Adipose tissue (tissue), 3 donors: ENCODE measurements around the gene CYP2C18. TPM values are rescaled to one million over a fixed set of nuclear protein-coding genes. Genes with fewer than 3 reads are reported as not detected.
"Not testable (repeated sequence)": the region's sequence is repeated elsewhere in the genome, so short reads cannot be mapped to it uniquely, and the experiment has no call there.

Experiments used
- H3K27ac ChIP-seq: one replicate; pipeline ENCODE4 v1.5.1; 2013; ENCODE audit warnings: low read depth, low read length
- WGBS, 3 donors: extraction: QIAGEN DNeasy Blood & Tissue Kit; methylation state at CpG; one replicate each; pipeline ENCODE4 v1.1.7; 2013; 5-methylcytosine and 5-hydroxymethylcytosine counted together
- polyA plus RNA-seq, 3 donors: library from polyadenylated mRNA; stranded (reverse); fragments of 200-250 nt; gene quantifications; one replicate each; pipeline ENCODE4 v1.2.3, GENCODE V29; 2013
- donor health status: healthy with polysubstance abuse.
- donor health status: Bipolar disorder and iron deficiency.
- donor health status: healthy.

CYP2C18 gene
- 1 to 10 TPM in 1 of 3 donors, under 1 TPM in 2; 0.06 to 1.9 (median 0.22) TPM for polyA plus RNA-seq

GRCh38 chr10:94683214-94684054 is at the start of gene CYP2C18:
CYP2C18 (plus strand) TSS chr10:94683729; CDS start chr10:94683820, 91 bp downstream.
- 79 to 91% (median 84%) methylated on average over 10 of the region's 10 CpGs for WGBS, 3 donors
- no peak within 1 kb of the TSS for H3K27ac ChIP-seq

- 93 to 96% (median 95%) methylated on average over 4 of the region's 4 CpGs for WGBS, 3 donors
- H3K27ac ChIP-seq: not testable (repeated sequence)
Observed at GRCh38 chr10:94638097-94638496, 45.4 kb upstream of the CYP2C18 start.

DNA sequence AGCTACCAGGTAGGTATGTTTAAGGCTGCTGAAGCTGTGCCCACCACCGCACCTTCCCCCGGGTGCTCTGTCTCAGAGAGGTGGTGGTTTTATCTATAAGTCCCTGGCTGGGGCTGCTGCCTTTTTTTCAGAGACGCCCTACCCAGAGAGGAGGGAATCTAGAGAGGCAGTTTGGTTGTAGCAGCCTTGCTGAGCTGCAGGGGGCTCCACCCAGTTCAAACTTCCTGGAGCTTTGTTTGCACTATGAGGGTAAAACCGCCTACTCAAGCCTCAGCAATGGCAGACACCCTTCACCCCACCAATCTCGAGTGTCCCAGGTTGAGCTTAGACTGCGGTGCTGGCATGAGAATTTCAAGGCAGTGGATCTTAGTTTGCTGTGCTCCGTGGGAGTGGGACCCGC is 43.6 kb upstream of the CYP2C18 start:
- H3K27ac ChIP-seq: no peak overlapping the region
- WGBS, 3 donors: 86 to 94% (median 91%) methylated on average over 7 to 8 of the region's 8 CpGs

DNA sequence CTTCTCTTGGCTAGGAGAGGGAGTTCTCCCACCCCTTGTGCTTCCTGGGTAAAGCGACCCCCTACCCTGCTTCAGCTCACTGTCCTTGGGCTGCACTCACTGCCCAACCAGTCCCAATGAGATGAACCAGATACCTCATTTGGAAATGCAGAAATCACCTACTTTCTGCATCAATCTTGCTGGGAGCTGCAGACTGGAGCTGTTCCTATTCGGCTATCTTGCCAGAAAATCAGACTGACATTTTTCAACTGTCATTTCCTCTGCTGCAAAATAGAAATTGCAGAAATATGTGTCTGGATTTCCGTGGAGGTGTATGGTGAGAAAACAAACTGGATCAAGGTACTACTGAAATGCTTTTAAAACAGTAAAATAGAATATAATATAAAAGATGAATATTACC is 43.0 kb upstream of the CYP2C18 start:
- whole genome bisulfite sequencing, 3 donors: 23 to 40% (median 38%) methylated on average over 3 of the region's 3 CpGs
- H3K27ac ChIP-seq: no peak overlapping the region

GRCh38 chr10:94641480-94641879 is 42.0 kb upstream of the CYP2C18 start:
- H3K27ac ChIP-seq: no peak overlapping the region
- 80 to 86% (median 82%) methylated on average over 4 of the region's 4 CpGs for WGBS, 3 donors

DNA sequence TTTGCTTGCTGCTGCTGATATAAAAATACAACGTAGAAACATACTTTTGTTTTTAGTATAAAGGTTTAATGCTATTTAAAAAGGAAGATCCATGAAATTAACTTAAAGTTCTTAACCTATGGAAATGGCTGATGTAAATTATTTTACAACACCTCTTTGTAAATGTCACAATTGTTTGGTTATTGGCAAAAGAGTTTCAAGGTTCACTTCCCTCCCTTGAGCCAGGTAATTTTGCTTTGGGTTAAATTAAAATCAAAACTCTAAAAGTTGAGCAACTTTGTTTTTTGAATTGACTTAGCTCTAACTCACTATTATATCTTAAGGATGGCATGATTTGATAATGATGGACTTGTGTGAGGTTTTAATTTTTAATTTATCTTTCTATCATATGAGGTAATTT is 39.2 kb upstream of the CYP2C18 start:
- H3K27ac ChIP-seq: no peak overlapping the region
- 77 to 89% (median 81%) methylated on average over 1 of the region's 1 CpG for WGBS, 3 donors

DNA sequence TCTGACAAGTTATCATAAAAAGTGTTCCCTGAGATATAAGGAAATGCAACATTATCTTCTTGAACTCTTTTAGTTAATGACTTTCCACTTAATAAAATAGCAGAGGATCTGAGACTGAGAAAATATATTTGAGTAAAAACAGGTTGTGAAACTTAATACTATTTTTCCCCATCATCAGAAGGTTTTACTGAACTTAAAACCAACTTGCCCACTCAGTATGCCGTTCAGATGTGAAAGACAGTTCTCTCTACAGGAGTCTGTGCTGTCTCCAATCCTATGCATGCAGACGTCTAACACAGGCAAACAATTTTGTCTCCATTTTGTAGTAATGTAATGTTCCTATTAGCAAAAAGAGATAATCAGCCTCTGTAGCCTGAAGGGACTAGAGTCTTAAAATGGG is 38.2 kb upstream of the CYP2C18 start:
- no peak overlapping the region for H3K27ac ChIP-seq
- 48 to 68% (median 48%) methylated on average over 2 of the region's 2 CpGs for WGBS, 3 donors

GRCh38 chr10:94655201-94655600 is 28.3 kb upstream of the CYP2C18 start:
- not testable (repeated sequence) for H3K27ac ChIP-seq

DNA sequence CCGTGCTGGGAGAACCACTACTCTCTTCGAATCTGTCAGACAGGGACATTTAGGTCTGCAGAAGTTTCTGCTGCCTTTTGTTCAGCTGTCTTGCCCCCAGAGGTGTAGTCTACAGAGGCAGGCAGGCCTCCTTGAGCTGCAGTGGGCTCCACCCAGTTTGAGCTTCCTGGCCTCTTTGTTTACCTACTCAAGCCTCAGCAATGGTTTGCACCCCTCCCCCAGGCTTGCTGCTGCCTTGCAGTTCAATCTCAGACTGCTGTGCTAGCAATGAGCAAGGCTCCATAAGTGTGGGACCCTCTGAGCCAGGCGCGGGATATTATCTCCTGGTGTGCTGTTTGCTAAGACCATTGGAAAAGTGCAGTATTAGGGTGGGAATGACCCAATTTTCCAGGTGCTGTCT is 20.5 kb upstream of the CYP2C18 start:
- H3K27ac ChIP-seq: not testable (repeated sequence)
- 75 to 84% (median 77%) methylated on average over 4 of the region's 4 CpGs for WGBS, 3 donors

- H3K27ac ChIP-seq: no peak overlapping the region
- WGBS, 3 donors: 63 to 78% (median 70%) methylated on average over 6 of the region's 6 CpGs
Observed at GRCh38 chr10:94666391-94667102, 17.0 kb upstream of the CYP2C18 start.

DNA sequence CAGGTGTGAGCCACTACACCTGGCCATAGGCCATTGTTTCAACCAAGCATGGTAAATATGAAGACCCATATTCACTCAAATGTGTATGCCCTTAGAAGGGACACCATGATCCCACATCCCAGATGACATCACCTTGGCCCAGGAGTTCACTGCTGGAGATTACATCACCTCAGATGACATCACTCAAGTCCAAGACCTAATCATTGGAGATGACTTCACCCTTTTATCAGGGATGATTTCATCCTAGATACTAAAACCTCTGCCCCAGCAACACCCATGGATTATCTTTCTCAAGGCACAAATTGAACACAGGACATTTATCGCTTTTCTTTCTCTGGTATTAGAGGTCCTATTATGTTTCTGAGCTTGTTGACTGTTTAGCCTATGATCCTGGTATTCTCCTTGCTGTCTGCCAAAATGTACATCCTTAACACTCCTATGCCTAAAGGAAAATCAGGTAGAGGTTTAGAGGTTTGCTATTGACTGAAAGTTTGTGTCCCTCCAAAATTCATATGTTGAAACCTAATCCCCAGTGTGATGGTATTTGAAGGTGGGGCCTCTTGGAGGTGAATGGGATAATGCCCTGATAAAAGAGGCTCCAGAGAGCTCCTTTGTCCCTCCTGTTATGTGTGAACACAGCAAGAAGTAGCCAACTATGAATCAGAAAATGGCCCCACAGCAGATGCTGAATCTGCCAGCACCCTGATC is 9.8 kb upstream of the CYP2C18 start:
- H3K27ac ChIP-seq: no peak overlapping the region
- WGBS, 3 donors: 86 to 97% (median 88%) methylated on average over 1 of the region's 1 CpG

- no peak overlapping the region for H3K27ac ChIP-seq
- WGBS, 3 donors: 67 to 87% (median 82%) methylated on average over 2 of the region's 2 CpGs
Observed at GRCh38 chr10:94676496-94676895, 7.0 kb upstream of the CYP2C18 start.

DNA sequence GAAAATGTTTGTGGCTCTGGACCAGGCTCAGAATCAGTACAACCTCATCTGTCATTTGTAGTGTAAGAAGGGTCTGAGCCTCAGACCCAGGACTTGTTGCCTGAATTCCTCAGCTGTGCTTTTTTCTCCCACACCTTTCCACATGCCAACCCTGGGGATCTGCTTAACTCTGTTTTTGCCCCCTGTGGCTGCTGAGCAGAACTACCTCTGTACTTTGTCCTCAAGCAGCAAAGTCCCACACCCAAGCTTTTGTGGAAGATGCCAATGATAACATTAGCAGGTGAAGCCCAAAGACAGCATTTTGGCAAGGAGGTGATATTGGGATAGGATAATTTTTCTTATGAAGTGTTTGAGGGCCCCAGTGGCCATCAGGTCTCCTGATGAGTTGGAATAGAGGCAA is 5.8 kb upstream of the CYP2C18 start:
- no peak overlapping the region for H3K27ac ChIP-seq

DNA sequence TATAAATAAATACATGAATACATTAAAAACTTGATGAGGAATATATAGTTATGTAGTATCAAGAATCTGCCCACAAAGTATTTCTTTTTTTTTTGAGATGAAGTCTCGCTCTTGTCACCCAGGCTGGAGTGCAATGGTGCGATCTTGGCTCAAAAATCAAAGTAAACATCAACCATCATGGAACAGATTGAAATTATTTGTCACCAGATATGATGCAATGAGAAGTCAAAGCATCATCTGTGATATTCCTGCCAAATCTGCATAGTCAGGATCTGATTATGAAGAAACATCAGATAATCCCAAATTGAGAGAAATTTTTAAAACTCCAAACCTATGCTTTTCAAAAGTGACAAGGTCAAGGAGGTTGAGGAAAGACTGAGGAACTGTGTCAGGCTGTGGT is 5.1 kb upstream of the CYP2C18 start:
- no peak overlapping the region for H3K27ac ChIP-seq
- 96 to 100% (median 98%) methylated on average over 2 of the region's 2 CpGs for WGBS, 3 donors

GRCh38 chr10:94680544-94680943 is 3.0 kb upstream of the CYP2C18 start:
- 6 to 33% (median 16%) methylated on average over 1 of the region's 1 CpG for WGBS, 3 donors
- no peak overlapping the region for H3K27ac ChIP-seq

GRCh38 chr10:94682636-94683035 is 893 bp upstream of the CYP2C18 start:
- H3K27ac ChIP-seq: not testable (repeated sequence)
- WGBS, 3 donors: 38 to 45% (median 42%) methylated on average over 4 of the region's 4 CpGs

DNA sequence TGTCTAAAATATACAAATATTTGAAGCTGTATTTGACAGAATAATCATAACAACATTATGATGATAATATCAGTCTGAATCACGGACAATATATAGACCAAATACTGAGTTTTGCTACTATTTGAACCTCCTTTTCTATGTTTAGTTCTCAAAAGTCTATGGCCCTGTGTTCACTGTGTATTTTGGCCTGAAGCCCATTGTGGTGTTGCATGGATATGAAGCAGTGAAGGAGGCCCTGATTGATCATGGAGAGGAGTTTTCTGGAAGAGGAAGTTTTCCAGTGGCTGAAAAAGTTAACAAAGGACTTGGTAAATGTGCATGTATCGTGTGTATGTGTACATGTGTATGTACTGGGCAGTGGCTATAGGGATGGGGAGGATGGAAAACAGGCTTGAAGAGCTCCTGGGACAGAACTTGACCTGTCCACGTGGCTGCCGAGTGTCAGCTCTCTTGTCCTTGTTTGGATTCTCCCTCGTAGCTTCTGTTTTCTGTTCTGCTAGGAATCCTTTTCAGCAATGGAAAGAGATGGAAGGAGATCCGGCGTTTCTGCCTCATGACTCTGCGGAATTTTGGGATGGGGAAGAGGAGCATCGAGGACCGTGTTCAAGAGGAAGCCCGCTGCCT is 4.2 kb downstream of the CYP2C18 start:
- no peak overlapping the region for H3K27ac ChIP-seq
- 83 to 88% (median 84%) methylated on average over 11 of the region's 11 CpGs for WGBS, 3 donors

GRCh38 chr10:94706089-94706488 is 22.6 kb downstream of the CYP2C18 start:
- H3K27ac ChIP-seq: no peak overlapping the region
- 87 to 97% (median 91%) methylated on average over 1 of the region's 1 CpG for whole genome bisulfite sequencing, 3 donors

DNA sequence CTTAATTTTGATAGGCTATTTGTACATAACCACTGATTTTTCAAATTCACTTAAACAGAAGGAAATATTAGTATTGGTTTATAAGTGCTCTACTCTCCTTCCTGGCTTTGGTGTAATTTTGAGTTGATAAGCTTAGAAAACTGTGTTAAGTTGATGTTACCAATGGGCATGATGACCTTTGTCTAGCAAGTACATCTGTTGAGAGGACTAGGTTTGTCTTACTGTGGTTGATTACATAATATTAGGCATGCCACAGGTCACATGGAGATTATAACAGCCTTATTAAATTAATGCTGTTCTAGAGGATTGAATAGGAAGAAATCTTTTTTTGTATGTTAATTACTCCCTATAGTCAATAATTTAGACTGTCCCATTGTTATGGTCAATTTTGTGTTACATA is 27.0 kb downstream of the CYP2C18 start:
- H3K27ac ChIP-seq: no peak overlapping the region
